ENCODE results near the gene RDH14. TPM values are rescaled to one million over a fixed set of nuclear protein-coding genes. Genes with fewer than 3 reads are reported as not detected.
A peak's percentile ranks its signal among the peaks of the same experiment; 100 is the strongest.

Gene RDH14
- total RNA-seq, 4 donors from 2014 or later: 24.6 to 55.4 (median 49.8) TPM

GRCh38 chr2:18522484-18523146, 37.8 kb downstream of the RDH14 start:
- no peak for ATAC-seq
- Histone ChIP-seq H3K4me3 (no peak overlapping the region), H3K9me3 (no peaks in the 10 kb centered on the region), H3K36me3 (no peaks in the 10 kb centered on the region), H3K27me3 (no peaks in the 10 kb centered on the region), H3K4me1 (peaks cover 14 to 40% of the 10 kb centered on the region in 2 donors), H3K27ac (no peak overlapping the region)
- intact Hi-C loops (cut with DNase I; ENCODE audit: low total_unique reads): loop anchor here (5.0 to 10.0 kb wide), 2 partner anchors 232 to 840 kb away; no protein-coding TSS in a partner anchor
- DNase-seq: no peak
- in situ Hi-C loops (cut with MboI; ENCODE audit: low sequenced_read_pairs in 4 of 4): loop anchor here (10.0 to 25.0 kb wide), 3 partner anchors 840 to 1342 kb away; partner anchors contain the start of gene OSR1 (in 4 of the 4)
- TF ChIP-seq CTCF (IDR thresholded peaks at IDR 0.05 in 4 of 5, conservative IDR thresholded peaks at IDR 0.05 in 1 of 5): no peak
- no peak for TF ChIP-seq POLR2A (IDR thresholded peaks at IDR 0.05)

- Histone ChIP-seq H3K27me3 (no peaks in the 10 kb centered on the region), H3K4me3 (peak overlapping the region in 2 of 4 donors; percentile 4 to 26), H3K27ac (peak overlapping the region; percentile 13 to 52 (median 38)), H3K4me1 (peaks cover 14 to 39% of the 10 kb centered on the region in 2 donors), H3K9me3 (no peaks in the 10 kb centered on the region), H3K36me3 (no peaks in the 10 kb centered on the region)
- ATAC-seq (peak; percentile 85 to 96), DNase-seq (peak; percentile 49 to 81)
- TF ChIP-seq POLR2A (IDR thresholded peaks at IDR 0.05) (no peak), CTCF (IDR thresholded peaks at IDR 0.05 in 4 of 5, conservative IDR thresholded peaks at IDR 0.05 in 1 of 5) (peak; percentile 76 to 90 (median 88))
- in situ Hi-C loops (cut with MboI; ENCODE audit: low sequenced_read_pairs in 4 of 4) (loop anchor here (10.0 to 25.0 kb wide), 3 partner anchors 842 to 1344 kb away; partner anchors contain the start of gene OSR1 (in 4 of the 4)), intact Hi-C loops (cut with DNase I; ENCODE audit: low total_unique reads) (loop anchor here (1.0 to 10.0 kb wide), 4 partner anchors 38 to 1343 kb away; no protein-coding TSS in a partner anchor)
These were observed 39.7 kb downstream of the RDH14 start for GRCh38 chr2:18520451-18521425.

- H3K27ac ChIP-seq: peak overlapping the region; percentile 13 to 52 (median 38)
- H3K4me3 ChIP-seq: peak overlapping the region in 2 of 4 donors; percentile 4 to 26
- H3K4me1 ChIP-seq: peaks cover 14 to 31% of the 10 kb centered on the region in 2 donors
- TF ChIP-seq POLR2A (IDR thresholded peaks at IDR 0.05) (no peak), CTCF (IDR thresholded peaks at IDR 0.05 in 4 of 5, conservative IDR thresholded peaks at IDR 0.05 in 1 of 5) (no peak)
- no peaks in the 10 kb centered on the region for H3K9me3 ChIP-seq
- in situ Hi-C loops (cut with MboI; ENCODE audit: low sequenced_read_pairs in 4 of 4) (loop anchor here (10.0 to 25.0 kb wide), 3 partner anchors 842 to 1345 kb away; partner anchors contain the start of gene OSR1 (in 4 of the 4)), intact Hi-C loops (cut with DNase I; ENCODE audit: low total_unique reads) (loop anchor here (1.0 to 10.0 kb wide), 4 partner anchors 39 to 1343 kb away; no protein-coding TSS in a partner anchor)
- ATAC-seq (no peak), DNase-seq (no peak)
- no peaks in the 10 kb centered on the region for H3K27me3 ChIP-seq
- no peaks in the 10 kb centered on the region for H3K36me3 ChIP-seq
These were observed 40.5 kb downstream of the RDH14 start for GRCh38 chr2:18519914-18520450.

Data from gastrocnemius medialis (tissue), 4 donors.